ENCODE data around the gene TENM3.

DNA sequence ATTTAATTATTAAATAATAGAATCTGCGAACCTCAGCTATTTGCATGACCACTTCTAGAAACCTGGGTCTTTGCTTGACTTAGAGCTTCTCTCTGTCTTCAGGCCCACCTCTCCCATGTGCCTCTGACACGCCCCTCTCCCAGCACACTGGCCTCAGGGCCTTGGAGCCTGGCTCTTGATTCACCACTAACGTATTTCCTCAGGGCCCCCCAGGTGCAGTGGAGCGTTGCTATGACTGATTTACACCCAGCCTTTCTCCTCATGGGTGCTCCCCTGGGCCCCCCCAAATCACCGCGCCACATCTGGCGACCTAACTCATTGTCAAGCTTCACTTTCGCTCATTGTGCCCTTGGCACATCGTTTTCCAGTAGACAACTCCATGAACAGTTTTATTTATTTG, 37.9 kb upstream of the TENM3 start:
- TF ChIP-seq EZH2phosphoT487 (IDR thresholded peaks at IDR 0.05; ENCODE audit: low read depth, severe bottlenecking, unreplicated experiment) (no peak), EZH2 (IDR thresholded peaks at IDR 0.05; ENCODE audit: borderline replicate concordance) (no peak)
- TF ChIP-seq, protein P1, sequence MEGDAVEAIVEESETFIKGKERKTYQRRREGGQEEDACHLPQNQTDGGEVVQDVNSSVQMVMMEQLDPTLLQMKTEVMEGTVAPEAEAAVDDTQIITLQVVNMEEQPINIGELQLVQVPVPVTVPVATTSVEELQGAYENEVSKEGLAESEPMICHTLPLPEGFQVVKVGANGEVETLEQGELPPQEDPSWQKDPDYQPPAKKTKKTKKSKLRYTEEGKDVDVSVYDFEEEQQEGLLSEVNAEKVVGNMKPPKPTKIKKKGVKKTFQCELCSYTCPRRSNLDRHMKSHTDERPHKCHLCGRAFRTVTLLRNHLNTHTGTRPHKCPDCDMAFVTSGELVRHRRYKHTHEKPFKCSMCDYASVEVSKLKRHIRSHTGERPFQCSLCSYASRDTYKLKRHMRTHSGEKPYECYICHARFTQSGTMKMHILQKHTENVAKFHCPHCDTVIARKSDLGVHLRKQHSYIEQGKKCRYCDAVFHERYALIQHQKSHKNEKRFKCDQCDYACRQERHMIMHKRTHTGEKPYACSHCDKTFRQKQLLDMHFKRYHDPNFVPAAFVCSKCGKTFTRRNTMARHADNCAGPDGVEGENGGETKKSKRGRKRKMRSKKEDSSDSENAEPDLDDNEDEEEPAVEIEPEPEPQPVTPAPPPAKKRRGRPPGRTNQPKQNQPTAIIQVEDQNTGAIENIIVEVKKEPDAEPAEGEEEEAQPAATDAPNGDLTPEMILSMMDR (IDR thresholded peaks at IDR 0.05; ENCODE audit: poor library complexity) = no peak

Measured in hepatocyte (in vitro differentiated cells).